ENCODE measurements around the gene CEMIP. TPM values are rescaled to one million over a fixed set of nuclear protein-coding genes. Genes with fewer than 3 reads are reported as not detected.

Gene CEMIP
- polyA plus RNA-seq, 1 donor (not counting 4 experiments of a cell fraction or from before 2014, with no cell fraction given), result 2.3 TPM

GRCh38 chr15:80828796-80829195 lies 49.6 kb downstream of the CEMIP start:
- no peak for DNase-seq (ENCODE audit: low read depth, low spot score)
- no peaks in the 10 kb centered on the region for H3K27me3 ChIP-seq (ENCODE audit: control insufficient read depth, extremely low read depth, insufficient read depth, low read length)
- TF ChIP-seq EZH2 (IDR thresholded peaks at IDR 0.05; ENCODE audit: low read length) (no peak), CTCF (optimal IDR thresholded peaks at IDR 0.05 in 1 of 3, IDR thresholded peaks at IDR 0.05 in 1 of 3, conservative IDR thresholded peaks at IDR 0.05 in 1 of 3; ENCODE audit: extremely low read depth in 1 of 3, insufficient read depth in 2 of 3, low read length in 3 of 3) (no peak)

GRCh38 chr15:80830677-80831076 lies 51.5 kb downstream of the CEMIP start:
- Histone ChIP-seq H3K9ac (ENCODE audit: control insufficient read depth, extremely low read depth, insufficient read depth, low read length) (no peak overlapping the region), H4K20me1 (ENCODE audit: control insufficient read depth, extremely low read depth, insufficient read depth, low read length) (no peaks in the 10 kb centered on the region), H3K4me1 (ENCODE audit: control insufficient read depth, extremely low read depth, insufficient read depth, low read length) (no peaks in the 10 kb centered on the region), H3K79me2 (ENCODE audit: control insufficient read depth, insufficient read depth, low read length) (no peaks in the 10 kb centered on the region), H3K4me2 (ENCODE audit: control insufficient read depth, extremely low read depth, insufficient read depth, low read depth, low read length) (no peak overlapping the region), H3K9me3 (ENCODE audit: control insufficient read depth, low read depth, low read length) (no peaks in the 10 kb centered on the region), H3K4me3 (ENCODE audit: control insufficient read depth in 2 of 3, extremely low read depth in 1 of 3, insufficient read depth in 2 of 3, low read depth in 1 of 3, low read length in 3 of 3) (no peak overlapping the region), H3K27me3 (ENCODE audit: control insufficient read depth, extremely low read depth, insufficient read depth, low read length) (no peaks in the 10 kb centered on the region), H3K9me1 (ENCODE audit: control insufficient read depth, extremely low read depth, insufficient read depth, low read length) (no peaks in the 10 kb centered on the region), H3K27ac (ENCODE audit: control insufficient read depth, insufficient read depth, low read length) (no peak overlapping the region), H2AFZ (ENCODE audit: control insufficient read depth, low read length) (no peak overlapping the region), H3K36me3 (ENCODE audit: control insufficient read depth in 2 of 2, extremely low read depth in 1 of 2, insufficient read depth in 2 of 2, low read length in 2 of 2) (no peaks in the 10 kb centered on the region)
- dilution Hi-C loops (cut with MboI; ENCODE audit: extremely low pct_ligation_motif_present, low sequenced_read_pairs), result no loop called here
- no peak for DNase-seq (ENCODE audit: low read depth, low spot score)
- no peak for TF ChIP-seq EZH2 (IDR thresholded peaks at IDR 0.05; ENCODE audit: low read length)
- no peak for FAIRE-seq

More at GRCh38 chr15:80828796-80829195, 49.6 kb downstream of the CEMIP start:
- Histone ChIP-seq H3K4me1 (ENCODE audit: control insufficient read depth, extremely low read depth, insufficient read depth, low read length) (no peaks in the 10 kb centered on the region), H3K79me2 (ENCODE audit: control insufficient read depth, insufficient read depth, low read length) (no peaks in the 10 kb centered on the region), H3K36me3 (ENCODE audit: control insufficient read depth in 2 of 2, extremely low read depth in 1 of 2, insufficient read depth in 2 of 2, low read length in 2 of 2) (no peaks in the 10 kb centered on the region), H3K9me3 (ENCODE audit: control insufficient read depth, low read depth, low read length) (no peaks in the 10 kb centered on the region), H4K20me1 (ENCODE audit: control insufficient read depth, extremely low read depth, insufficient read depth, low read length) (no peaks in the 10 kb centered on the region), H3K9me1 (ENCODE audit: control insufficient read depth, extremely low read depth, insufficient read depth, low read length) (no peaks in the 10 kb centered on the region), H3K4me3 (ENCODE audit: control insufficient read depth in 2 of 3, extremely low read depth in 1 of 3, insufficient read depth in 2 of 3, low read depth in 1 of 3, low read length in 3 of 3) (no peak overlapping the region), H3K27ac (ENCODE audit: control insufficient read depth, insufficient read depth, low read length) (no peak overlapping the region), H3K9ac (ENCODE audit: control insufficient read depth, extremely low read depth, insufficient read depth, low read length) (no peak overlapping the region), H2AFZ (ENCODE audit: control insufficient read depth, low read length) (no peak overlapping the region), H3K4me2 (ENCODE audit: control insufficient read depth, extremely low read depth, insufficient read depth, low read depth, low read length) (no peak overlapping the region)
- dilution Hi-C loops (cut with MboI; ENCODE audit: extremely low pct_ligation_motif_present, low sequenced_read_pairs), result no loop called here
- no peak for FAIRE-seq

- no peaks in the 10 kb centered on the region for H4K20me1 ChIP-seq (ENCODE audit: control insufficient read depth, extremely low read depth, insufficient read depth, low read length)
Observed at GRCh38 chr15:80831192-80831591, 52.0 kb downstream of the CEMIP start.

More at GRCh38 chr15:80831192-80831591, 52.0 kb downstream of the CEMIP start:
- Histone ChIP-seq H3K9me1 (ENCODE audit: control insufficient read depth, extremely low read depth, insufficient read depth, low read length) (no peaks in the 10 kb centered on the region), H3K36me3 (ENCODE audit: control insufficient read depth in 2 of 2, extremely low read depth in 1 of 2, insufficient read depth in 2 of 2, low read length in 2 of 2) (no peaks in the 10 kb centered on the region), H3K79me2 (ENCODE audit: control insufficient read depth, insufficient read depth, low read length) (no peaks in the 10 kb centered on the region), H3K27me3 (ENCODE audit: control insufficient read depth, extremely low read depth, insufficient read depth, low read length) (no peaks in the 10 kb centered on the region), H3K4me3 (ENCODE audit: control insufficient read depth in 2 of 3, extremely low read depth in 1 of 3, insufficient read depth in 2 of 3, low read depth in 1 of 3, low read length in 3 of 3) (no peak overlapping the region), H3K4me2 (ENCODE audit: control insufficient read depth, extremely low read depth, insufficient read depth, low read depth, low read length) (no peak overlapping the region), H2AFZ (ENCODE audit: control insufficient read depth, low read length) (no peak overlapping the region), H3K9ac (ENCODE audit: control insufficient read depth, extremely low read depth, insufficient read depth, low read length) (no peak overlapping the region), H3K4me1 (ENCODE audit: control insufficient read depth, extremely low read depth, insufficient read depth, low read length) (no peaks in the 10 kb centered on the region), H3K9me3 (ENCODE audit: control insufficient read depth, low read depth, low read length) (no peaks in the 10 kb centered on the region), H3K27ac (ENCODE audit: control insufficient read depth, insufficient read depth, low read length) (no peak overlapping the region)
- FAIRE-seq, result no peak
- no peak for DNase-seq (ENCODE audit: low read depth, low spot score)
- TF ChIP-seq CTCF (optimal IDR thresholded peaks at IDR 0.05 in 1 of 3, IDR thresholded peaks at IDR 0.05 in 1 of 3, conservative IDR thresholded peaks at IDR 0.05 in 1 of 3; ENCODE audit: extremely low read depth in 1 of 3, insufficient read depth in 2 of 3, low read length in 3 of 3) (no peak), EZH2 (IDR thresholded peaks at IDR 0.05; ENCODE audit: low read length) (no peak)
- dilution Hi-C loops (cut with MboI; ENCODE audit: extremely low pct_ligation_motif_present, low sequenced_read_pairs), result no loop called here

Measured in keratinocyte (primary cell).